Measurements from ENCODE around the gene CCDC127.

GRCh38 chr5:194102-194501 lies 23.9 kb downstream of the CCDC127 start:
- TF ChIP-seq CTCF (IDR thresholded peaks at IDR 0.05) (no peak), POLR2A (IDR thresholded peaks at IDR 0.05) (no peak)
